ENCODE measurements around the gene KCMF1.
"Not testable (repeated sequence)": the region's sequence is repeated elsewhere in the genome, so short reads cannot be mapped to it uniquely, and the experiment has no call there.

KCMF1 gene

GRCh38 chr2:84970868-84971509, at the start of gene KCMF1:
Gene KCMF1 (plus strand): TSS chr2:84971161. CDS start chr2:84971452, 291 bp downstream.
- peak in 1 of 2 donors; percentile 58 for DNase-seq (ENCODE audit: low read depth in 2 of 2)

DNA sequence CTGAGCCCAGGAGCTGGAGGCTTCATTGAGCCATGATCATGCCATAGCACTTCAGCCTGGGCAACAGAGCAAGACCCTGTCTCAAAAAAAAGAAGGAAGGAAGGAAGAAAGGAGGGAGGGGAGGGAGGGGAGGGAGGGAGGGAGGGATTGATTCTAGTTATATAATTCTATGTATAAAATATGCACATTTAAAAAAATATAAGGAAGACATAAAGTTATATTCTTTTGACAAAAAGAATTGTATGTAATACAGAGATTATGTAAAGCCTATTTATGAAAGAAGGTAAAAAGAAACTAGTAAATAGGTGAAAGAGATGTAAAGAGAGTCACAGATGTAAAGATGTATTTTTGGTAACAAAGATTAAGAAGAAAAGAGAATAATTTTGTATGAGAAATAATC, 48.0 kb upstream of the KCMF1 start:
- no peak for DNase-seq (ENCODE audit: low read depth in 2 of 2)

DNA sequence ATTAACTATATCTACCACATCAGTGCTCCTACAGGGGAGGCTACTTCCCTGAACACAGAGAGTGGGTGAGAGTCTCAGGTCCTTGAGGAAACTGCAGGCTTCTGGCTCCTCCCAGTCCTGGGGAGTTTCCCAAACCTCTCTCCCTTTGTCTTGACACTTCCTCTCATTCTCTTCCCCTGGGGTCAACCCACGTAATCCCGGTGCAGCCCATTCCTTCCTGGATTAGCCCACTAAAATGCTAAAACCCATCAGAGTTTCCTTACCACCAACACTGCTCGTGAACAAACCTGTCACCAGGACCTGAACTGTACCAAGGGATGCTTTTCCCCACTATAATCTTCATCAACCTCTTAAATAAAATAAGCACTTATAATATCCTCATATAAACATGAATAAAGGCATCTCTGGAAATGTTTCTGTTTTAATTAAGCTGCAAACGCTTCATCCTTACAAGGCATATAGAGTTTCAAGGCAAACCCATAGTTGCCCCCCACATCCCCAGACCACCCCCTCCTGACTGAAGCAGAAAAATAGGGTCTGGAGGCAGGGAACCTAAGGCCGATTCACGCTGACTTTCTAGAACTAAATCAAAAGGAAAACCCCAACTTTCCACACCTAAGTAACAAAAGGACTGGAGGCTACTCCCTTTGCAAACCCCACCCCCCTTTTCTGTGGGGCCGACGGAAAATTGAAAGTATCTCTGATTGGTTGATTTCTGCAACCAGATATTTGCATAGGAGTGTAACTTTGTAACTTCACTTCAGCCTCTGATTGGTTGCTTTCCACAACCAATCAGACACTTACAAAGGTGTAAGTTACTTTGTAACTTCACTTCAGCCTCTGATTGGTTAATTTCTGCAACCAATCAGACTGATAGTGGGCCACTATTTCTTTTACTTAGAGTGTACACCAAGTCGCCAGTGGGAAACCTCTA, 46.5 kb upstream of the KCMF1 start:
- no peak for DNase-seq (ENCODE audit: low read depth in 2 of 2)

GRCh38 chr2:84925336-84925723, 45.6 kb upstream of the KCMF1 start:
- no peak for DNase-seq (ENCODE audit: low read depth in 2 of 2)

- DNase-seq (ENCODE audit: low read depth in 2 of 2) = peak; percentile 96 to 99
Observed at GRCh38 chr2:84925724-84926376, 45.1 kb upstream of the KCMF1 start.

- no peak for DNase-seq (ENCODE audit: low read depth in 2 of 2)
Observed at GRCh38 chr2:84927275-84927627, 43.7 kb upstream of the KCMF1 start.

DNA sequence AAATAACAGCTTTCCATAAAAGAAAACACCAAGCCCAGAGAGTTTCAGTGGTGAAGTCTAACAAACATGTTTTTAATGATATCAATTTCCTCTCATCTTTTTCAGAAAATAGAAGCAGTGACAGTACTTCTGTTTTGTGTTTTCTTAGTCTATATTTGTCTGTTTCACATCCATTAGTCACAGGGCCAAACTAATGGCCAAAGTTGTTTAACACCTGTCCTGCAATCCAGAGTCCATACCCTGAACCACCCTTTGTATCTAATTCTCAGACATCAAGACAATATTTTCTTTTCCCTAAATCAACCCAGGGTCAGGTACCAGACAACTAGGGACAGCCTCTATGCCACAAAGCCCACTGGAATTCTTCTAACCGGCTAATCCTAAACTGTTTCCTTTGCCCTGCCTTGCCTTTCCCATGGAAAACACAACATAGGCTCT, 39.6 kb upstream of the KCMF1 start:
- DNase-seq (ENCODE audit: low read depth in 2 of 2) = no peak

DNA sequence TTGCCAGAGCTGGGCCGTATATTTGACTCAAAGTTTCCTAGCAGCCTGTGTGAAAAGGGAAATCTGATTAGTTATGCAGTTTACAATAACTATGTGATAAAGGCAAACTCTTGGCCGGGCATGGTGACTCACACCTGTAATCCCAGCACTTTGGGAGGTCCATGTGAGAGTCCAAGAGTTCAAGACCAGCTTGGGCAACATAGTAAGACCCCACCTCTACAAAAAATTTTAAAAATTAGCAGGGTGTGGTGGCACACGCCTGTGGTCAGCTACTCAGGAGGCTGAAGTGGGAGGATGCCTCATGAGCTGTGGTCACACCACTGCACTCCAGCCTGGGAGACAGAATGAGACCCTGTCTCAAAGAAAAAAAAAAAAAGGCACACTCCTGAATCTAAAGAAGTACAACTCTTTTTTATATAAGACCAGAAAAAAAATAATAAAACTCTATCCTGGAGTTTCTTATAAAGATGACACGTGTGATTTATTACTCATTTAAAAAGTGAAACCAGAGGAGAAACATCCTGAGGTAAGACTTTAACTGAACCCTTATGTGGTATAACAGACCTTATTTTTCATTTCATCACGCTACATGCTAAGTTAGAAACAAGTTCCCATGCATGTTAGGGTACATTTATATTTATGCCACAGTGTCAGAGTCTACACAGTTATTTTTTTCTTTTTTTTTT, 32.6 kb upstream of the KCMF1 start:
- DNase-seq (ENCODE audit: low read depth in 2 of 2) = no peak

DNA sequence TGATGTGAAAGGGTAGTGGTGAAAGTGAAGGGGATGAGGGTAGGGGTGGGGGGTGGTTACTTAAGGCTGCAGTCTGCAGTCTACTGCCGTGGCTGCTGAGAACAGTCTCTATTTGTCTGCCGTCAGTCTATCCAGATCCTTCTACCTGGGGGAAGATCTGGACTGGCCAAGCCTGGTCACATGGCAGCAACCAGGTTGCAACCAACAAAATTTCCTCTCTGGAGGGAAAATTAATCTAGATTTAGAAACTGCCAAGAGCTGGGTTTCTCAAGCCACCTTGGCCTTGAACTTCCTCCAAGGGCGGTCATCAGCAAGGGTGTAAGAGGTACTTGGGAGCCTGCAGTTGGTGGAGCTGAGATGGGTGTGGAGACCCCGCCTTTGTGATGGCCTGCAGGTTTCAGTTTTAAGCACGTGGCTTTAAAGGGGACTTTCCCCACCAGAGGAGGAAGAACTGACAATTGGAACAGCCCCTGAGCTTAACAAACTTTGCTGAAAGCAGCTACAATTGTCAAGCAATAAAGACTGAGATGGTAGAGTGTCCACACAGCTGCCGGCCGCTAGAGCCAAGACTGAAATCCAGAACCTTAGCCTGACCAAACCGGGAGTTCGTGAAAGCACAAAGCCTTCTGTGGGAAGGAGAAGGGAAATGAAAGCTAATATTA, 31.4 kb upstream of the KCMF1 start:
- DNase-seq (ENCODE audit: low read depth in 2 of 2) = peak; percentile 28 to 39

GRCh38 chr2:84940088-84940470, 30.9 kb upstream of the KCMF1 start:
- no peak for DNase-seq (ENCODE audit: low read depth in 2 of 2)

GRCh38 chr2:84940831-84941412, 30.0 kb upstream of the KCMF1 start:
- DNase-seq (ENCODE audit: low read depth in 2 of 2) = no peak

DNA sequence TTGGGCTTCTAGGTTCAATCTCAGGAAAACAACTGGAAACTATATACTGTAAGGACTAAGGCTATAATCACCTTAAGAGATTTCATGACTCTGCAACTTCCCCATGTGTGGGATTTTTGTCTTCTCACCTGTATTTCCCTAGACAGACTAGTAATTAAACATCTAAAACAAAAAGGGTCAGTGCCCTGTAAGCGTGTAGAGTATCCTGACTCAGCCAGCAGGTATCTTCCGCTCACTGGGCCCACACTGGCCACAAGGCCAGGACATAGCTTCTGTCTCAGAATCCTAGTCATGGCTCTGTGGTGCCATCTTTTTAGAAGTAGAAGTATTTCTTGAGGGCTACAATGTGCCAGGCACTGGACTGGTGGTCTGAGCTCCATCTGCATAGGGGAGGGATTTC, 28.8 kb upstream of the KCMF1 start:
- no peak for DNase-seq (ENCODE audit: low read depth in 2 of 2)

GRCh38 chr2:84942964-84943421, 28.0 kb upstream of the KCMF1 start:
- DNase-seq (ENCODE audit: low read depth in 2 of 2) = no peak

DNA sequence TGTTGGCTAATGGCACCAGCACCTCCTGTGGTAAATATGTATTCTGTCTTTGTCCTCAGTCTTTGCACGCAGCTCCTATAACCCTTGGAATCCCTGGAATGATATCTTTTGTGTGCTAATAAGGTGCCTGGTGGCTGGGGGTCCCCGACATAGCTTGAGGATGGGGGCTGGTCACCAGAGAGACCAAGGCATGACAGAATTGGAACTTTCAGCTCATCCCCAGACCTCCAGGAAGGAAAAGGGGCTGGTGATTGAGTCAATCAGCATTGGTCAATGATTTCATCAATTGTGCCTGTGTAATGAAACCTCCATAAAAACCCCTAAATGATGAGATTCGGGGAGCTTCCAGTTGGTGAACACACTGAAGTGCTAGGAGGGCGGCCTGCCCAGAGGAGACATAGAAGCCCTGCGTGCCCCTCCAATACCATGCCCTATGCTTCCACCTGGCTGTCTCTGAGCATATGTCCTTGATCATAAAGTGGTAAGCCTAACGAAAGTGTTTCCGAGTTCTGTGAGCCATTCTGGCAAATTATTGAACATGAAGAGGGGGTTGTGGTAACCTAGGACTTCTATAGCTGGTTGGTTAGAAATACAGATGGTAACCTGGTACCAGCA, 26.6 kb upstream of the KCMF1 start:
- DNase-seq (ENCODE audit: low read depth in 2 of 2) = no peak

- DNase-seq (ENCODE audit: low read depth in 2 of 2) = not testable (repeated sequence)
Observed at GRCh38 chr2:84945838-84946203, 25.1 kb upstream of the KCMF1 start.

GRCh38 chr2:84946204-84947009, 24.6 kb upstream of the KCMF1 start:
- DNase-seq (ENCODE audit: low read depth in 2 of 2) = peak; percentile 18 to 46

DNA sequence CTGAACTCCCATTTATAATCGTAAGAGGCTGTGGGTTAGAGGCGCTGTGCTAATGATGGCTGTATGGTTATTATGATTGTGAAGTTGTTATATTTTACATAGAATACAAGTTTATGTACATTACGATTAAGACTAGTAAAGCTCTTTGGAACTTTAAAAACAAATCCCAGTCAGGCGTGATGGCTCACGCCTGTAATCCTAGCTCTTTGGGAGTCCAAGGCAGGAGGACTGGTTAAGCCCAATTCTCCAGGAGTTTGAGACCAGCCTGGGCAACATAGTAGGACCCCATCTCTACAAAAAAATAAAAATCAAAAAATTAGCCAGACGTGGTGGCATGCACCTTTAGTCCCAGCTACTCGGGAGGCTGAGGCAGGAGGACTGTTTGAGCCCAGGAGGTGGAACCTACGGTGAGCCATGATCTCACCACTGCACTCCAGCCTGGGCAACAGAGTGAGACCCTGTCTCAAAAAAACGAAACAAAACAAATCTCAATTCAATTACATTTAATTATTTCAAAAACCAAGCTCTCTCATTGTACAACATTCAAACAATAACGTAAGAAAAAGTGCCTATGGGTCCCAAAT, 23.9 kb upstream of the KCMF1 start:
- DNase-seq (ENCODE audit: low read depth in 2 of 2) = no peak

- no peak for DNase-seq (ENCODE audit: low read depth in 2 of 2)
Observed at GRCh38 chr2:84953535-84953934, 17.4 kb upstream of the KCMF1 start.

DNA sequence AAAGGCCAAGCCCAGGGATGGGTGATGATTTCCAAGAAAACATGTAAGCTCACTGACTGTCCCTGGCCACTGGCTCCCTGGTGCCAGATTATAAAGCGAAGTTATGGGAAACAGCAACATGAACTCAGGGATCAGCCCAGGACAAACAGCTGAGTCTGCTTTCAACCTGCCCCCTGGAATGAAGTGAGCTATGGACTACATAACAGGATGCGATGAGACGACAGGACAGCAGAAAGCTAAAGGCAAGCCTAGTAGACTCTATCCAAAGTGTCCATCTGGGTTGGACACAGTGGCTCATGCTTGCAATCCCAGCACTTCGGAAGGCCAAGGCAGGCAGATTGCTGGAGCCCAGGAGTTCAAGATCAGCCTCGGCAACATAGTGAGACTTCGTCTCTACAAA, 16.6 kb upstream of the KCMF1 start:
- no peak for DNase-seq (ENCODE audit: low read depth in 2 of 2)
